ENCODE measurements around the gene BRD4.

- TF ChIP-seq CTCF (IDR thresholded peaks at IDR 0.05 in 4 of 5, conservative IDR thresholded peaks at IDR 0.05 in 1 of 5) (no peak), POLR2A (IDR thresholded peaks at IDR 0.05) (no peak)
Observed at GRCh38 chr19:15290166-15290565, 42.2 kb downstream of the BRD4 start.

All from gastrocnemius medialis (tissue), 4 donors.